IMR-90 (cell line): Measurements from ENCODE around the gene RAD52. TPM values are rescaled to one million over a fixed set of nuclear protein-coding genes. Genes with fewer than 3 reads are reported as not detected.

Experiments used
- ATAC-seq: fragments of 200-7000 bp; cut with Tn5 transposase; 2 replicates; pipeline ENCODE4 v1.9.1; 2020; ENCODE audit warnings: low read depth, mild to moderate bottlenecking, moderate library complexity
- BruUV-seq: library from RNA; stranded (reverse); fragments of 400-500 nt; replicated peaks from 2 replicates; lab custom pipeline; 2021; lab: Mats Ljungman, UMichigan
- CTCF ChIA-PET: fragments of 300-600 bp; formaldehyde crosslinking; extraction: SDS; loops from one replicate; lab custom pipeline; 2021; ENCODE audit warnings: antibody characterized with exemption; lab: Yijun Ruan, JAX
- POLR2A ChIA-PET: fragments of 300-600 bp; sonication (Branson Sonifier 250); formaldehyde crosslinking; loops from one replicate; lab custom pipeline; 2022; ENCODE audit warnings: antibody characterized with exemption; ENCODE audit not compliant: unreplicated experiment; lab: Charles Lee
- DNase-seq: peaks from one replicate; pipeline ENCODE4 v3.0.0; 2013
- H2AFZ ChIP-seq: replicated peaks from 2 replicates; pipeline ENCODE3; 2013; ENCODE audit warnings: low read length, mild to moderate bottlenecking; ENCODE audit not compliant: poor library complexity
- H2AK5ac ChIP-seq: 2 replicates; pipeline ENCODE4 v1.6.1; 2013; ENCODE audit warnings: low read depth, low read length, inconsistent platforms
- H2AK9ac ChIP-seq: replicated peaks from 2 replicates; pipeline ENCODE3; 2013; ENCODE audit warnings: mild to moderate bottlenecking, low read depth, low read length, moderate library complexity; ENCODE audit not compliant: poor library complexity
- H2BK120ac ChIP-seq: 2 replicates; pipeline ENCODE4 v1.6.1; 2013; ENCODE audit warnings: low read depth, low read length, inconsistent platforms
- H2BK15ac ChIP-seq: 3 replicates; pipeline ENCODE4 v1.6.1; 2013; ENCODE audit warnings: low read depth, low read length, inconsistent platforms
- H2BK20ac ChIP-seq: 2 replicates; pipeline ENCODE4 v1.6.1; 2013; ENCODE audit warnings: low read depth, mild to moderate bottlenecking, inconsistent platforms, low read length, moderate library complexity
- H2BK5ac ChIP-seq: 2 replicates; pipeline ENCODE4 v1.6.1; 2013; ENCODE audit warnings: mild to moderate bottlenecking, low read depth, low read length, inconsistent platforms; ENCODE audit not compliant: poor library complexity, severe bottlenecking
- H3K14ac ChIP-seq: replicated peaks from 2 replicates; pipeline ENCODE4 v1.6.1; 2013; ENCODE audit warnings: low read depth, low read length, inconsistent platforms
- H3K18ac ChIP-seq: 2 replicates; pipeline ENCODE4 v1.6.1; 2013; ENCODE audit warnings: low read depth, low read length, control low read depth
- H3K23ac ChIP-seq: 2 replicates; pipeline ENCODE4 v1.6.1; 2013; ENCODE audit warnings: low read depth, low read length, inconsistent platforms
- H3K27ac ChIP-seq: 2 replicates; pipeline ENCODE4 v1.5.1; 2013; ENCODE audit warnings: mild to moderate bottlenecking, control low read depth, low read length; ENCODE audit not compliant: insufficient read depth
- H3K27me3 ChIP-seq: 2 replicates; pipeline ENCODE4 v1.6.1; 2013; ENCODE audit warnings: low read length; ENCODE audit not compliant: control insufficient read depth, insufficient read depth
- H3K36me3 ChIP-seq: 2 replicates; pipeline ENCODE4 v1.6.1; 2013; ENCODE audit warnings: low read length, mixed read lengths; ENCODE audit not compliant: control insufficient read depth, insufficient read depth
- H3K4ac ChIP-seq: 2 replicates; pipeline ENCODE4 v1.6.1; 2013; ENCODE audit warnings: low read depth, low read length, inconsistent platforms
- H3K4me1 ChIP-seq: 2 replicates; pipeline ENCODE4 v1.6.1; 2013; ENCODE audit warnings: low read length, mixed read lengths; ENCODE audit not compliant: control insufficient read depth, insufficient read depth
- H3K4me2 ChIP-seq: 2 replicates; pipeline ENCODE4 v1.6.1; 2013; ENCODE audit warnings: low read depth, mild to moderate bottlenecking, control low read depth, low read length, moderate library complexity
- H3K4me3 ChIP-seq: 2 replicates; pipeline ENCODE4 v1.5.1; 2013; ENCODE audit warnings: low read depth, mild to moderate bottlenecking, control low read depth, low read length, moderate library complexity; ENCODE audit not compliant: insufficient read depth
- H3K56ac ChIP-seq: 2 replicates; pipeline ENCODE4 v1.6.1; 2013; ENCODE audit warnings: low read length, inconsistent platforms; ENCODE audit not compliant: insufficient read depth; ENCODE audit errors: extremely low read depth
- H3K79me1 ChIP-seq, 2 experiments: 2 replicates each; pipeline ENCODE4 v1.6.1; 2013; ENCODE audit warnings: low read length in 2 of 2, inconsistent platforms in 1 of 2, low read depth in 1 of 2
- H3K9ac ChIP-seq: 2 replicates; pipeline ENCODE4 v1.6.1; 2013; ENCODE audit warnings: low read depth, low read length, control low read depth
- H3K9me1 ChIP-seq: 2 replicates; pipeline ENCODE4 v1.6.1; 2013; ENCODE audit warnings: low read length, inconsistent platforms; ENCODE audit not compliant: insufficient read depth
- H3K9me3 ChIP-seq: 2 replicates; pipeline ENCODE4 v1.6.1; 2013; ENCODE audit warnings: low read length; ENCODE audit not compliant: control insufficient read depth, insufficient read depth
- H4K20me1 ChIP-seq: 2 replicates; pipeline ENCODE4 v1.6.1; 2013; ENCODE audit warnings: low read length, inconsistent platforms; ENCODE audit not compliant: insufficient read depth
- H4K5ac ChIP-seq: 2 replicates; pipeline ENCODE4 v1.6.1; 2013; ENCODE audit warnings: mild to moderate bottlenecking, low read depth, low read length, control low read depth
- H4K8ac ChIP-seq, 2 experiments: 2 replicates each; pipeline ENCODE4 v1.6.1; 2013; ENCODE audit warnings: low read depth in 2 of 2, low read length in 2 of 2, control low read depth in 1 of 2, inconsistent platforms in 1 of 2
- H4K91ac ChIP-seq: 2 replicates; pipeline ENCODE4 v1.6.1; 2013; ENCODE audit warnings: low read depth, low read length, inconsistent platforms; ENCODE audit not compliant: insufficient read depth
- BHLHE40 ChIP-seq: fragments of 150-350 bp; IDR thresholded peaks from 2 replicates; pipeline ENCODE4 v1.6.1; 2016; ENCODE audit warnings: mild to moderate bottlenecking, low read depth, low read length
- CEBPB ChIP-seq: IDR thresholded peaks from 2 replicates; pipeline ENCODE4 v1.6.1; 2012; ENCODE audit warnings: low read depth, low read length, improper control_type of control experiment
- ELK1 ChIP-seq: fragments of 150-350 bp; IDR thresholded peaks from 2 replicates; pipeline ENCODE4 v1.6.1; 2016; ENCODE audit warnings: low read depth, mild to moderate bottlenecking, low read length, moderate library complexity, borderline replicate concordance
- FOS ChIP-seq: fragments of 150-350 bp; IDR thresholded peaks from 2 replicates; pipeline ENCODE4 v1.6.1; 2016; ENCODE audit warnings: low read depth, low read length
- MAZ ChIP-seq: IDR thresholded peaks from 2 replicates; pipeline ENCODE4 v1.6.1; 2012; ENCODE audit warnings: low read depth, mild to moderate bottlenecking, low read length, improper control_type of control experiment, moderate library complexity, borderline replicate concordance
- MXI1 ChIP-seq: IDR thresholded peaks from 2 replicates; pipeline ENCODE4 v1.6.1; 2012; ENCODE audit warnings: low read depth, mild to moderate bottlenecking, low read length, moderate library complexity, borderline replicate concordance
- NFE2L2 ChIP-seq: fragments of 150-350 bp; IDR thresholded peaks from 2 replicates; pipeline ENCODE4 v1.6.1; 2016; ENCODE audit warnings: low read depth, mild to moderate bottlenecking, low read length
- POLR2A ChIP-seq: IDR thresholded peaks from 2 replicates; pipeline ENCODE4 v1.6.1; 2012; ENCODE audit warnings: mild to moderate bottlenecking, low read depth, low read length
- RAD21 ChIP-seq: IDR thresholded peaks from 2 replicates; pipeline ENCODE4 v1.6.1; 2012; ENCODE audit warnings: low read length, improper control_type of control experiment
- RCOR1 ChIP-seq: IDR thresholded peaks from 2 replicates; pipeline ENCODE4 v1.6.1; 2012; ENCODE audit warnings: mild to moderate bottlenecking, low read length, improper control_type of control experiment; ENCODE audit not compliant: insufficient replicate concordance
- RFX5 ChIP-seq: IDR thresholded peaks from 2 replicates; pipeline ENCODE4 v1.8.0; 2012; ENCODE audit warnings: low read depth, mild to moderate bottlenecking, low read length, moderate library complexity
- WGBS, 2 experiments: methylation state at CpG; one replicate each; pipeline versions ENCODE4 v1.1.5 to v1.1.7; 2013; ENCODE audit warnings: missing lambda C conversion rate in 2 of 2; ENCODE audit not compliant: insufficient read length in 1 of 2; ENCODE audit errors: extremely low coverage in 2 of 2; 5-methylcytosine and 5-hydroxymethylcytosine counted together
- dilution Hi-C: fragments of 300-500 bp; cut with HindIII; formaldehyde crosslinking; loops from one replicate; pipeline ENCODE4 v1.14.3; 2018; ENCODE audit warnings: low sequenced_read_pairs; ENCODE audit not compliant: unreplicated experiment
- in situ Hi-C: fragments of 300-500 bp; cut with MboI; formaldehyde crosslinking; loops from 3 replicates; pipeline ENCODE4 v1.14.3; 2019; ENCODE audit warnings: low sequenced_read_pairs, inconsistent platforms, mixed read lengths
- intact Hi-C: fragments of 100-400 bp; cut with micrococcal nuclease; formaldehyde crosslinking; loops from 2 replicates; pipeline ENCODE4 v1.10.0; 2022
- polyA plus RNA-seq, 3 experiments: library from polyadenylated mRNA; depleted of rRNA; stranded (reverse); fragments of >200 nt; gene quantifications; 2 replicates each; pipeline ENCODE4 v1.2.3, GENCODE V29; 2012; ENCODE audit warnings: low replicate concordance in 1 of 3
- total RNA-seq: library from RNA; depleted of rRNA; stranded (reverse); fragments of >200 nt; gene quantifications from 2 replicates; pipeline ENCODE4 v1.2.3, GENCODE V29; 2012

RAD52 gene
- total and polyA plus RNA-seq, 2 of the 4 experiments (the other 2 are of a cell fraction) = 10.7 to 11.3 TPM

GRCh38 chr12:907413-908185 is 41.9 kb downstream of the RAD52 start (continued):
- TF ChIP-seq MAZ = no peak

- dilution Hi-C loops (no loop called here), intact Hi-C loops (no loop called here), in situ Hi-C loops (loop anchor here (25.0 kb wide), 1 partner anchor 681 kb away; the partner anchor contains the start of gene FBXL14)
- Histone ChIP-seq H3K4me3 (no peak overlapping the region), H3K4me1 (no peaks in the 10 kb centered on the region), H4K8ac (no peak overlapping the region), H2BK20ac (no peak overlapping the region), H3K9ac (no peak overlapping the region), H3K4ac (no peak overlapping the region), H3K9me1 (peaks cover 8% of the 10 kb centered on the region), H4K20me1 (no peaks in the 10 kb centered on the region), H2AK5ac (no peak overlapping the region), H4K91ac (no peak overlapping the region), H3K56ac (no peak overlapping the region), H2BK15ac (no peak overlapping the region), H2BK120ac (no peak overlapping the region), H3K79me1 (peaks cover 4 to 28% of the 10 kb centered on the region in 2 experiments), H3K23ac (no peak overlapping the region), H3K4me2 (no peak overlapping the region), H3K27me3 (no peaks in the 10 kb centered on the region), H2AFZ (no peak overlapping the region), H2BK5ac (no peak overlapping the region), H2AK9ac (no peak overlapping the region), H4K5ac (no peak overlapping the region), H3K14ac (no peak overlapping the region), H3K36me3 (peaks cover 59% of the 10 kb centered on the region), H3K27ac (no peak overlapping the region), H3K18ac (no peak overlapping the region), H3K9me3 (no peaks in the 10 kb centered on the region)
- WGBS, 2 experiments = no CpG with 5 or more reads among the region's 10 CpGs
- DNase-seq = no peak
- no peak for ATAC-seq
- POLR2A ChIA-PET = no interaction called here
- no peak for TF ChIP-seq MAZ
- no peak for TF ChIP-seq RFX5
- TF ChIP-seq FOS = no peak
- no peak for TF ChIP-seq ELK1
- no peak for TF ChIP-seq RCOR1
- TF ChIP-seq RAD21 = no peak
- no peak for TF ChIP-seq BHLHE40
- TF ChIP-seq NFE2L2 = no peak
- no peak for TF ChIP-seq CEBPB
- no peak for TF ChIP-seq MXI1
- no peak for TF ChIP-seq POLR2A
- BruUV-seq = no TSS peak
- CTCF ChIA-PET = no interaction called here
Measured at GRCh38 chr12:906062-906585, 43.4 kb downstream of the RAD52 start.
